Measurements from ENCODE around the gene SMARCD2. TPM values are rescaled to one million over a fixed set of nuclear protein-coding genes. Genes with fewer than 3 reads are reported as not detected.
"Not testable (repeated sequence)": the region's sequence is repeated elsewhere in the genome, so short reads cannot be mapped to it uniquely, and the experiment has no call there.

SMARCD2 gene
- total RNA-seq, 4 donors from 2014 or later: 234 to 337 (median 309) TPM

- Histone ChIP-seq H3K27ac (no peak overlapping the region), H3K27me3 (no peaks in the 10 kb centered on the region), H3K9me3 (no peaks in the 10 kb centered on the region), H3K4me3 (no peak overlapping the region), H3K4me1 (no peaks in the 10 kb centered on the region), H3K36me3 (no peaks in the 10 kb centered on the region)
- TF ChIP-seq EP300 (IDR thresholded peaks at IDR 0.05) (no peak), CTCF (IDR thresholded peaks at IDR 0.05) (no peak), POLR2A (IDR thresholded peaks at IDR 0.05) (no peak), POLR2AphosphoS5 (IDR thresholded peaks at IDR 0.05) (no peak)
- WGBS: no CpG with 5 or more reads among the region's 12 CpGs
- DNase-seq (ENCODE audit: low spot score in 2 of 2): no peak
These were observed 38.2 kb upstream of the SMARCD2 start for GRCh38 chr17:63880706-63881105.

GRCh38 chr17:63878413-63878812 lies 35.9 kb upstream of the SMARCD2 start:
- not testable (repeated sequence) for H3K27me3 ChIP-seq; H3K9me3 ChIP-seq; H3K4me1 ChIP-seq; H3K4me3 ChIP-seq; H3K36me3 ChIP-seq; H3K27ac ChIP-seq; DNase-seq (ENCODE audit: low spot score in 2 of 2)
- WGBS: 92% methylated on average over 9 of the region's 9 CpGs

- not testable (repeated sequence) for H3K27me3 ChIP-seq; DNase-seq (ENCODE audit: low spot score in 2 of 2); H3K4me1 ChIP-seq; H3K27ac ChIP-seq; H3K4me3 ChIP-seq; H3K9me3 ChIP-seq; H3K36me3 ChIP-seq
- 87% methylated on average over 6 of the region's 6 CpGs for WGBS
These were observed 32.2 kb upstream of the SMARCD2 start for GRCh38 chr17:63874693-63875092.

- 81% methylated on average over 4 of the region's 8 CpGs for WGBS
- not testable (repeated sequence) for H3K9me3 ChIP-seq; H3K27ac ChIP-seq; H3K27me3 ChIP-seq; H3K4me3 ChIP-seq; H3K36me3 ChIP-seq; DNase-seq (ENCODE audit: low spot score in 2 of 2); H3K4me1 ChIP-seq
These were observed 31.7 kb upstream of the SMARCD2 start for GRCh38 chr17:63874061-63874626.

- H3K27ac ChIP-seq; H3K9me3 ChIP-seq; H3K4me3 ChIP-seq; H3K36me3 ChIP-seq; DNase-seq (ENCODE audit: low spot score in 2 of 2); H3K4me1 ChIP-seq; H3K27me3 ChIP-seq: not testable (repeated sequence)
- WGBS: no CpG with 5 or more reads among the region's 7 CpGs
These were observed 31.1 kb upstream of the SMARCD2 start, which contains the start of gene CSH2 for GRCh38 chr17:63873577-63873976. Gene CSH2, minus strand, starts transcription at chr17:63873677. Its CDS starts 63 bp downstream, at chr17:63873614.

- H3K27ac ChIP-seq; DNase-seq (ENCODE audit: low spot score in 2 of 2); H3K9me3 ChIP-seq; H3K4me1 ChIP-seq; H3K27me3 ChIP-seq; H3K4me3 ChIP-seq; H3K36me3 ChIP-seq: not testable (repeated sequence)
- 96% methylated on average over 13 of the region's 15 CpGs for WGBS
These were observed 29.3 kb upstream of the SMARCD2 start for GRCh38 chr17:63871646-63872365.

- H3K9me3 ChIP-seq; H3K36me3 ChIP-seq; H3K27me3 ChIP-seq; DNase-seq (ENCODE audit: low spot score in 2 of 2); H3K4me1 ChIP-seq; H3K27ac ChIP-seq; H3K4me3 ChIP-seq: not testable (repeated sequence)
- WGBS: 77% methylated on average over 4 of the region's 4 CpGs
These were observed 27.8 kb upstream of the SMARCD2 start for GRCh38 chr17:63870292-63870665.

GRCh38 chr17:63869491-63870291 lies 27.2 kb upstream of the SMARCD2 start:
- not testable (repeated sequence) for H3K27me3 ChIP-seq; DNase-seq (ENCODE audit: low spot score in 2 of 2); H3K27ac ChIP-seq; H3K9me3 ChIP-seq; H3K4me3 ChIP-seq; H3K4me1 ChIP-seq; H3K36me3 ChIP-seq
- 53% methylated on average over 9 of the region's 9 CpGs for WGBS

GRCh38 chr17:63866625-63867024 lies 24.1 kb upstream of the SMARCD2 start:
- DNase-seq (ENCODE audit: low spot score in 2 of 2); H3K9me3 ChIP-seq; H3K4me3 ChIP-seq; H3K27me3 ChIP-seq; H3K27ac ChIP-seq; H3K4me1 ChIP-seq; H3K36me3 ChIP-seq: not testable (repeated sequence)
- WGBS: 82% methylated on average over 7 of the region's 7 CpGs

All from suprapubic skin (tissue), 4 donors.